ENCODE results near the gene ALKAL2.
"Not testable (repeated sequence)": the region's sequence is repeated elsewhere in the genome, so short reads cannot be mapped to it uniquely, and the experiment has no call there.

ALKAL2 gene

DNA sequence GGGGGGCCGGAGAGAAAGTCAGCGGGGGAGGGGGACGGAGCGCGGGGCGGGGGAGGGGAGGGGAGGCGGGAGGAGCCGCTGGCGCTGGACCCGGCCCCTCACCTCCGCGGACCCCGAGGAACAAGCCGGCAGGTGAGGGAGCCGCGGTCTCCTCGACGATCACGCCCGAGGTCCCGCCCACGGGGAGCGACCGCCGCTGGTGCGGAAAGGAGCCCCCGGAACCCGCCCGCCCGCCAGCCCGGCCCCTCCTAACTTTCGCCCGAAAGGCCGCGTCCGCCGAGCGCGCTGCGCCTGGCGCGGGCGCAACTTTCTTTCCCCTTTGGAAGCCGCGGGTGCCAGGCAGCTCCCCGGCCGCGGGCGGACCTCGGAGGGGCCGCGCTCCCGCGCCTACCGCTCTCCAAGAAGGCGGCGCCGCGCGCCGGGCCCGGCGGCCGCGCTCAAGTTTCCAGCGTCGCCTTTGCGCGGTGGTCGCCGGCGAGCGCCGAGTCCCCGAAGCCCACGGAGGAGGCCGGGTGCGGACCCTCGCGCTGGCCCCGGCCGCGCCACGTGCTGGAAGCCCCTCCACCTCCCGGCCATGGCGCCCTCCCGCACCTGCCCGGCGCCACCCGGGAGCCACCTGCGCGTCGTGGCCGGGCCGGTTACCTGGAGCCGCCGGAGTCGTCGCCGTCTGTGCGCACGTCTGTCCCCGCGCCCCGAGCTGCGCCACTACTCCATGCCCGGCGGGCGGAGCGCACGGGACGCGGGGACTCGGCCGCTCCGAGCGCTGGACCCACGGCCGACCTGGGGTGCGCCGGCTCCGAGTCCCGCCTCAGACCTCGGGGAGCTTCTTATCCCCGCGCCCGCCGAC, at the start of gene ALKAL2:
TSS of gene ALKAL2 (minus strand) at position 181 of the 847 bp plus-strand sequence. CDS start 256 bp downstream, outside the sequence.
- Histone ChIP-seq H3K27me3 (ENCODE audit: low read depth, low read length) (no peaks in the 10 kb centered on the region), H3K27ac (ENCODE audit: low read length) (no peak within 1 kb of the TSS), H3K4me3 (ENCODE audit: low read depth in 1 of 2, low read length in 2 of 2) (peak within 1 kb of the TSS in 1 of 2 donors; percentile 53), H3K36me3 (ENCODE audit: control insufficient read depth in 1 of 2, insufficient read depth in 2 of 2, low read length in 2 of 2) (no peaks in the 10 kb centered on the region), H3K4me1 (ENCODE audit: control insufficient read depth in 1 of 2, insufficient read depth in 2 of 2, low read length in 2 of 2) (peaks cover 0 to 29% of the 10 kb centered on the region in 2 donors), H3K9me3 (ENCODE audit: control insufficient read depth in 1 of 2, low read length in 2 of 2) (no peaks in the 10 kb centered on the region)

DNA sequence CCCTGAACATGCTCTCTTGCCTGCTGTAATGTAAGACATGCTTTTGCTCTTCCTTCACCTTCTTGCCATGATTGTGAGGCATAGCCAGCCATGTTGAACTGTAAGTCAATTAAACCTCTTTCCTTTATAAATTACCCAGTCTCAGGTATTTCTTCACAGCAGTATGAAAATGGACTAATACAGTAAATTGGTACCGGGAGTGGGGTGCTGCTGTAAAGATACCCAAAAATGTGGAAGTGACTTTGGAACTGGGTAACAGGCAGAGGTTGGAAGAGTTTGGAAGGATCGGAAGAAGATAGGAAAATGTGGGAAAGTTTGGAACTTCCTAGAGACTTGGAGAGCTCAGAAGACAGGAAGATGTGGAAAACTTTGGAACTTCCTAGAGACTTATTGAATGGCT, 49.1 kb upstream of the ALKAL2 start:
- not testable (repeated sequence) for H3K27me3 ChIP-seq (ENCODE audit: low read depth, low read length); H3K4me3 ChIP-seq (ENCODE audit: low read depth in 1 of 2, low read length in 2 of 2); H3K27ac ChIP-seq (ENCODE audit: low read length); H3K4me1 ChIP-seq (ENCODE audit: control insufficient read depth in 1 of 2, insufficient read depth in 2 of 2, low read length in 2 of 2); H3K36me3 ChIP-seq (ENCODE audit: control insufficient read depth in 1 of 2, insufficient read depth in 2 of 2, low read length in 2 of 2)
- peaks cover 5 to 19% of the 10 kb centered on the region in 2 donors for H3K9me3 ChIP-seq (ENCODE audit: control insufficient read depth in 1 of 2, low read length in 2 of 2)

GRCh38 chr2:336360-336759, 48.5 kb upstream of the ALKAL2 start:
- peaks cover 5 to 19% of the 10 kb centered on the region in 2 donors for H3K9me3 ChIP-seq (ENCODE audit: control insufficient read depth in 1 of 2, low read length in 2 of 2)
- no peaks in the 10 kb centered on the region for H3K27me3 ChIP-seq (ENCODE audit: low read depth, low read length)
- no peaks in the 10 kb centered on the region for H3K36me3 ChIP-seq (ENCODE audit: control insufficient read depth in 1 of 2, insufficient read depth in 2 of 2, low read length in 2 of 2)
- H3K4me3 ChIP-seq (ENCODE audit: low read depth in 1 of 2, low read length in 2 of 2), result no peak overlapping the region
- H3K4me1 ChIP-seq (ENCODE audit: control insufficient read depth in 1 of 2, insufficient read depth in 2 of 2, low read length in 2 of 2), result no peaks in the 10 kb centered on the region
- H3K27ac ChIP-seq (ENCODE audit: low read length), result no peak overlapping the region

- Histone ChIP-seq H3K36me3 (ENCODE audit: control insufficient read depth in 1 of 2, insufficient read depth in 2 of 2, low read length in 2 of 2) (no peaks in the 10 kb centered on the region), H3K9me3 (ENCODE audit: control insufficient read depth in 1 of 2, low read length in 2 of 2) (peaks cover 5 to 16% of the 10 kb centered on the region in 2 donors), H3K27me3 (ENCODE audit: low read depth, low read length) (no peaks in the 10 kb centered on the region), H3K4me1 (ENCODE audit: control insufficient read depth in 1 of 2, insufficient read depth in 2 of 2, low read length in 2 of 2) (no peaks in the 10 kb centered on the region), H3K4me3 (ENCODE audit: low read depth in 1 of 2, low read length in 2 of 2) (no peak overlapping the region), H3K27ac (ENCODE audit: low read length) (no peak overlapping the region)
These were observed 44.7 kb upstream of the ALKAL2 start for GRCh38 chr2:332592-332991.

DNA sequence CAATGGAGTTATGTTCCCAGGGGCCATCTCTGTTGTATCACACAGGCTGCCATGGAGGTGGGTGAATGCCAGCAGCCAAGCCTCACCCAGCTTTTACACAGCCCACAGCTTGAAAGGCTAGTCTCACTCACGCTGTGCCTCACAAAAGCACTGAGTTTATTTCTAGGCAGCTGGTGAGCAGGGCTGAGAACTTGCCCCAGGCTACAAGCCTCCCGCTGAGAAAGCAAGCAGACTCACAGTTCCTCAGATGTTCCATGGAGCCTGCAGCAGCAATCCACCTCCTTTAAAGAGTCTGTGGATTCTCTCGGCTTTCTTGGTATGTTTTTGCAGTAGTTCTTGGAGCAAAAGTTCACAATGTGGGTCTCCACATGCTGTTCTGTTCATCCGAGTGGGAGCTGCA, 40.9 kb upstream of the ALKAL2 start:
- Histone ChIP-seq H3K27me3 (ENCODE audit: low read depth, low read length) (no peaks in the 10 kb centered on the region), H3K9me3 (ENCODE audit: control insufficient read depth in 1 of 2, low read length in 2 of 2) (no peaks in the 10 kb centered on the region), H3K36me3 (ENCODE audit: control insufficient read depth in 1 of 2, insufficient read depth in 2 of 2, low read length in 2 of 2) (no peaks in the 10 kb centered on the region), H3K4me1 (ENCODE audit: control insufficient read depth in 1 of 2, insufficient read depth in 2 of 2, low read length in 2 of 2) (no peaks in the 10 kb centered on the region), H3K27ac (ENCODE audit: low read length) (no peak overlapping the region), H3K4me3 (ENCODE audit: low read depth in 1 of 2, low read length in 2 of 2) (no peak overlapping the region)

DNA sequence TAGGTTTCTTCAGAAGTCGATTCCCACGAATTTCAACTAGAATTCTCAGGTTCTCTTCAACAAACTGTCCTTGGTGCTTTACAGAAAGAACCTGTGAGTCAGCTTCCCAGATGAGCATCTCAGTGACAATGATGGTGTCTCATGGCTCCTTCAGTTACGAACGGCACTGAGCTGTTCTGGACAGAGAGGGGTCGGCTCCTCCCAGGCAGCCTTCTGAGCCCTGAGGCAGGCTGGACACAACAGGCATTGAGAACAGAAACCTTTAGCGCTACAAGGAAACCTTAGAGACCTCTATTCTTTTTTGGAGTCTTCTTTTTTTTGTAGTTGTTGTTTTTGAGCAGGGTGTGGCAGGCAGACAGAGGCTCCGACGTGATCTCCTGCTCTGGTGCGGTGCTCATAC, 35.1 kb upstream of the ALKAL2 start:
- Histone ChIP-seq H3K36me3 (ENCODE audit: control insufficient read depth in 1 of 2, insufficient read depth in 2 of 2, low read length in 2 of 2) (no peaks in the 10 kb centered on the region), H3K27me3 (ENCODE audit: low read depth, low read length) (no peaks in the 10 kb centered on the region), H3K4me1 (ENCODE audit: control insufficient read depth in 1 of 2, insufficient read depth in 2 of 2, low read length in 2 of 2) (no peaks in the 10 kb centered on the region), H3K4me3 (ENCODE audit: low read depth in 1 of 2, low read length in 2 of 2) (no peak overlapping the region), H3K9me3 (ENCODE audit: control insufficient read depth in 1 of 2, low read length in 2 of 2) (no peaks in the 10 kb centered on the region), H3K27ac (ENCODE audit: low read length) (no peak overlapping the region)

DNA sequence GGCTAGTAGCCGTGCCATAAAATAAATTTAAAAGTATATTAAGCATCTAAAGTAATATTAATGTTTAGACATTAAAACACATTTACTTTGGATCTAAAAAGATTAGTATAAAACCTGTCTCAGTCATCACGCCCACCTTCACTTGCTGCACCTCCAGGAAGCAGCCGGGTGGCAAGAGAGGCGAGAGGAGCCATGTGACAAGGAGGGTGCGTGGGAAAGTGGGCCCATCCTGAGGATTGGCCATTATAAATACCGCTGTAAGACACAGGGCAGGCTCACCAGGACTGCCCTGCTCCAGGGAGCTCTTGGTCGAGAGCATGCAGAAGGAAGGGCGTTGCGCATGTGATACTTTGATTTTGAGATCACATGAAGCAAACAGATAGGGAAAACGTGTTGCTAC, 34.4 kb upstream of the ALKAL2 start:
- no peak overlapping the region for H3K27ac ChIP-seq (ENCODE audit: low read length)
- no peaks in the 10 kb centered on the region for H3K27me3 ChIP-seq (ENCODE audit: low read depth, low read length)
- H3K36me3 ChIP-seq (ENCODE audit: control insufficient read depth in 1 of 2, insufficient read depth in 2 of 2, low read length in 2 of 2), result no peaks in the 10 kb centered on the region
- no peak overlapping the region for H3K4me3 ChIP-seq (ENCODE audit: low read depth in 1 of 2, low read length in 2 of 2)
- no peaks in the 10 kb centered on the region for H3K9me3 ChIP-seq (ENCODE audit: control insufficient read depth in 1 of 2, low read length in 2 of 2)
- no peaks in the 10 kb centered on the region for H3K4me1 ChIP-seq (ENCODE audit: control insufficient read depth in 1 of 2, insufficient read depth in 2 of 2, low read length in 2 of 2)

DNA sequence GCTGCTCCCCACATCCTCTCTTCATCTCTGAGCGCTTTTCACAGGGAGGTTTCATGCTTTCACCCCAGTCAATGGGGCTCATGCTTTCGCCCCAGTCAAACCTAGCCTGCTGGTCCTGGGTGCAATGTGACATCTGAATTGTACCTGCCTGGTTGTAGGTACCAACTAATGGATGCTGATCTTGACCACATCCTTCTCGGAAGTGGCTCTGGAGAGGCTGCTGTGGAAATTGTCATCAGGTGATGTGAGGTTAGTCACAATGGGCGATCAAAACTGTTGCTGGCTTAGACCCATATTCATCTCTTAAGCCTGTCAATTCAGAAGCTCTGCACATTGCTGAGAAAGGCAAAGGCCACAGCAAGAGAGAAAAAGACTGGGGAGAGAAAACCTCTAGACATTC, 32.7 kb upstream of the ALKAL2 start:
- H3K27ac ChIP-seq (ENCODE audit: low read length), result no peak overlapping the region
- no peaks in the 10 kb centered on the region for H3K36me3 ChIP-seq (ENCODE audit: control insufficient read depth in 1 of 2, insufficient read depth in 2 of 2, low read length in 2 of 2)
- H3K4me3 ChIP-seq (ENCODE audit: low read depth in 1 of 2, low read length in 2 of 2), result no peak overlapping the region
- H3K27me3 ChIP-seq (ENCODE audit: low read depth, low read length), result no peaks in the 10 kb centered on the region
- H3K9me3 ChIP-seq (ENCODE audit: control insufficient read depth in 1 of 2, low read length in 2 of 2), result no peaks in the 10 kb centered on the region
- H3K4me1 ChIP-seq (ENCODE audit: control insufficient read depth in 1 of 2, insufficient read depth in 2 of 2, low read length in 2 of 2), result no peaks in the 10 kb centered on the region

DNA sequence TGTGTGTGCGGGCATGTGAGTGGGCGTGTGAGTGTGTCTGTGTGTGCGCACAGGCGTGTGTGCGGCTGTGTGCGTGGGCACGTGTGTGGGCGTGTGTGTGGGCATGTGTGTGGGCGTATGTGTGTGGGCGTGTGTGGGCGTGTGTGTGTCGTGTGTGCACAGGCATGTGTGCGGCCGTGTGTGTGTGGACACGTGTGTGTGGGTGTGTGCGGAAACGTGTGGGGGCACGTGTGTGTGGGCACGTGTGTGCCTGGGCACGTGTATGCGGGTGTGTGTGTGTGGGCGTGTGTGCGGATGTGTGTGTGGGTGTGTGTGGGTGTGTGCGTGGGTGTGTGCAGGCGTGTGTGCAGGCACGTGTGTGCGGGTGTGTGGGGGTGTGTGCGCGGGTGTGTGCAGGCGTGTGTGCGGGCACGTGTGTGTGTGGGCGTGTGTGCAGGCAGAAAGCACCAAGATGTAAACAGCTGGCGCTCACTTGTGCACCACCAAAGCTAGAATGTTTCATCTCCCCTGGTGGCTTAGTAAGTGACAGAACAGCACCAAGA, 31.2 kb upstream of the ALKAL2 start:
- H3K27ac ChIP-seq (ENCODE audit: low read length), result no peak overlapping the region
- H3K4me1 ChIP-seq (ENCODE audit: control insufficient read depth in 1 of 2, insufficient read depth in 2 of 2, low read length in 2 of 2), result no peaks in the 10 kb centered on the region
- H3K36me3 ChIP-seq (ENCODE audit: control insufficient read depth in 1 of 2, insufficient read depth in 2 of 2, low read length in 2 of 2), result no peaks in the 10 kb centered on the region
- no peak overlapping the region for H3K4me3 ChIP-seq (ENCODE audit: low read depth in 1 of 2, low read length in 2 of 2)
- no peaks in the 10 kb centered on the region for H3K9me3 ChIP-seq (ENCODE audit: control insufficient read depth in 1 of 2, low read length in 2 of 2)
- no peaks in the 10 kb centered on the region for H3K27me3 ChIP-seq (ENCODE audit: low read depth, low read length)

GRCh38 chr2:317501-318424, 29.9 kb upstream of the ALKAL2 start:
- H3K4me3 ChIP-seq (ENCODE audit: low read depth in 1 of 2, low read length in 2 of 2), result no peak overlapping the region
- no peak overlapping the region for H3K27ac ChIP-seq (ENCODE audit: low read length)
- no peaks in the 10 kb centered on the region for H3K36me3 ChIP-seq (ENCODE audit: control insufficient read depth in 1 of 2, insufficient read depth in 2 of 2, low read length in 2 of 2)
- no peaks in the 10 kb centered on the region for H3K9me3 ChIP-seq (ENCODE audit: control insufficient read depth in 1 of 2, low read length in 2 of 2)
- no peaks in the 10 kb centered on the region for H3K27me3 ChIP-seq (ENCODE audit: low read depth, low read length)
- no peaks in the 10 kb centered on the region for H3K4me1 ChIP-seq (ENCODE audit: control insufficient read depth in 1 of 2, insufficient read depth in 2 of 2, low read length in 2 of 2)

DNA sequence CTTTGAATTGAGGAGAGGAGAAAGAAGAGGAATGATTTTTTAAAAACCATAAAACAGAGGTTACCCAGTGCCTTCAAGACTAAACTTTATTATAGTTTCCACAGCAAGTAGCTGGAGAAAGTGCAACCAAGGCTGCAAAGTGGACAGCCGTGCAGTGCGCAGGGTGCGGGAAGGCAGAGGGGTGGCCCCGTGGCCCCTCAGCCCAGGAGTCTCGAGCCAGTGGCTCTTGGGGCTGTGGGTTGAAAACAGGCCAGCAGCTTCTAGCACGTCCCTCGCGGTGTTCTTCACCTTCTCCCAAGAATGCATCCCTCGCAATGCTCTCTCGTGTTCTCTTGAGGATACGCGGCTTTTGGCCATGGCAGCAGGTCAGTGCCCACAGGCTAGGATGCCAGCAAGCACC, 28.5 kb upstream of the ALKAL2 start:
- Histone ChIP-seq H3K36me3 (ENCODE audit: control insufficient read depth in 1 of 2, insufficient read depth in 2 of 2, low read length in 2 of 2) (no peaks in the 10 kb centered on the region), H3K27me3 (ENCODE audit: low read depth, low read length) (no peaks in the 10 kb centered on the region)

More for the DNA sequence above, 28.5 kb upstream of the ALKAL2 start:
- Histone ChIP-seq H3K27ac (ENCODE audit: low read length) (no peak overlapping the region), H3K9me3 (ENCODE audit: control insufficient read depth in 1 of 2, low read length in 2 of 2) (no peaks in the 10 kb centered on the region), H3K4me1 (ENCODE audit: control insufficient read depth in 1 of 2, insufficient read depth in 2 of 2, low read length in 2 of 2) (no peaks in the 10 kb centered on the region), H3K4me3 (ENCODE audit: low read depth in 1 of 2, low read length in 2 of 2) (no peak overlapping the region)

Data from muscle layer of duodenum (tissue), 2 donors.